Measurements from ENCODE around the gene RDX. TPM values are rescaled to one million over a fixed set of nuclear protein-coding genes. Genes with fewer than 3 reads are reported as not detected.

The RDX gene
- total and polyA plus RNA-seq, 2 of the 13 experiments (the other 11 are each of a cell fraction or from before 2014, with no cell fraction given) = 20.7 to 63.1 TPM

GRCh38 chr11:110262072-110262403, 34.4 kb downstream of the RDX start:
- H3K36me3 ChIP-seq (replicated peaks in 1 of 2; ENCODE audit: control insufficient read depth in 1 of 2, insufficient read depth in 2 of 2, low read length in 2 of 2) = peaks cover 1 to 36% of the 10 kb centered on the region in 2 experiments; a peak in 3 of 5 replicates
- H3K4me3 ChIP-seq (replicated peaks in 1 of 3; ENCODE audit: insufficient read depth in 1 of 3, low read depth in 2 of 3, low read length in 3 of 3) = no peak overlapping the region
- no peak overlapping the region for H3K9ac ChIP-seq (ENCODE audit: insufficient read depth, low read depth, low read length)
- intact Hi-C loops (cut with micrococcal nuclease; ENCODE audit: unreplicated experiment) = no loop called here
- FAIRE-seq = no peak
- no peak for TF ChIP-seq ZNF678 (CRISPR knock-in tag; IDR thresholded peaks at IDR 0.05)
- TF ChIP-seq ZKSCAN8 (CRISPR knock-in tag; IDR thresholded peaks at IDR 0.05; ENCODE audit: borderline replicate concordance) = no peak
- TF ChIP-seq IKZF1 (IDR thresholded peaks at IDR 0.05) = no peak
- TF ChIP-seq ZNF792 (CRISPR knock-in tag; IDR thresholded peaks at IDR 0.05) = no peak
- TF ChIP-seq ZBTB7A (CRISPR knock-in tag; IDR thresholded peaks at IDR 0.05) = no peak
- no peak for TF ChIP-seq NR2C2 (CRISPR knock-in tag; IDR thresholded peaks at IDR 0.05; ENCODE audit: borderline replicate concordance)
- TF ChIP-seq SRF (IDR thresholded peaks at IDR 0.05; ENCODE audit: low read depth, low read length) = no peak
- TF ChIP-seq ARNT2 (CRISPR knock-in tag; IDR thresholded peaks at IDR 0.05; ENCODE audit: low read depth) = no peak
- no peak for TF ChIP-seq RFX3 (CRISPR knock-in tag; IDR thresholded peaks at IDR 0.05)
- no peak for TF ChIP-seq SNAPC2 (CRISPR knock-in tag; IDR thresholded peaks at IDR 0.05)
- TF ChIP-seq ZNF121 (CRISPR knock-in tag; IDR thresholded peaks at IDR 0.05) = no peak
- TF ChIP-seq NFE2L2 (IDR thresholded peaks at IDR 0.05; ENCODE audit: low read length) = no peak
- TF ChIP-seq NFKB2 (CRISPR knock-in tag; IDR thresholded peaks at IDR 0.05; ENCODE audit: borderline replicate concordance) = no peak
- TF ChIP-seq AHDC1 (CRISPR knock-in tag; IDR thresholded peaks at IDR 0.05; ENCODE audit: borderline replicate concordance) = no peak
- ChIA-PET CTCF (ENCODE audit: low intra/inter-chr PET ratio, low total read pairs) (no interaction called here), POLR2A (no interaction called here)
- no peak overlapping the region for H3K4me2 ChIP-seq (ENCODE audit: low read depth, low read length)
- H3K4me1 ChIP-seq (ENCODE audit: insufficient read depth, low read length) = no peaks in the 10 kb centered on the region
- no TSS peak for BruUV-seq (replicated peaks)
- no peaks in the 10 kb centered on the region for H3K9me3 ChIP-seq (ENCODE audit: low read length)
- no peak for DNase-seq (ENCODE audit: low spot score)
- H3K27ac ChIP-seq (ENCODE audit: extremely low read length, insufficient read depth, low read length) = no peak overlapping the region
- H4K20me1 ChIP-seq (ENCODE audit: insufficient read depth, low read length) = no peaks in the 10 kb centered on the region
- in situ Hi-C loops (cut with HindIII; ENCODE audit: extremely low pct_ligation_motif_present, low pct_unique_long_range_greater_than_20kb) = no loop called here
- H2AFZ ChIP-seq (ENCODE audit: low read length) = no peak overlapping the region
- ATAC-seq = no peak
- H3K79me2 ChIP-seq (ENCODE audit: insufficient read depth, low read length) = peaks cover 1% of the 10 kb centered on the region
- no peaks in the 10 kb centered on the region for H3K27me3 ChIP-seq (ENCODE audit: control insufficient read depth in 1 of 2, insufficient read depth in 2 of 2, low read length in 2 of 2)
- 99% methylated on average over 6 of the region's 6 CpGs for WGBS (ENCODE audit: low lambda C conversion rate)

Data from HepG2 (cell line).